H9 (cell line): Measurements from ENCODE around the gene UGT2B17. TPM values are rescaled to one million over a fixed set of nuclear protein-coding genes. Genes with fewer than 3 reads are reported as not detected.

ENCODE experiments used
- DNase-seq: peaks from one replicate; pipeline ENCODE4 v3.0.0-alpha.2; 2017
- H2AFZ ChIP-seq: one replicate; pipeline ENCODE4 v1.6.1; 2013; ENCODE audit warnings: mild to moderate bottlenecking, low read length, control low read depth, moderate library complexity
- H2AK5ac ChIP-seq: 2 replicates; pipeline ENCODE4 v1.6.1; 2013; ENCODE audit warnings: low read length, control low read depth, mixed read lengths; ENCODE audit not compliant: insufficient read length
- H2BK120ac ChIP-seq: one replicate; pipeline ENCODE4 v1.6.1; 2013; ENCODE audit warnings: low read depth, mild to moderate bottlenecking, low read length, control low read depth, inconsistent platforms; ENCODE audit not compliant: poor library complexity, severe bottlenecking
- H2BK12ac ChIP-seq: 2 replicates; pipeline ENCODE4 v1.6.1; 2013; ENCODE audit warnings: low read length, control low read depth, mixed read lengths, low read depth; ENCODE audit not compliant: insufficient read length
- H2BK15ac ChIP-seq: 2 replicates; pipeline ENCODE4 v1.6.1; 2013; ENCODE audit warnings: low read depth, low read length, control low read depth
- H2BK20ac ChIP-seq: one replicate; pipeline ENCODE4 v1.6.1; 2013; ENCODE audit warnings: low read depth, mild to moderate bottlenecking, low read length, control low read depth, inconsistent platforms; ENCODE audit not compliant: poor library complexity, severe bottlenecking
- H2BK5ac ChIP-seq: 2 replicates; pipeline ENCODE4 v1.6.1; 2013; ENCODE audit warnings: low read length, control low read depth, mixed read lengths; ENCODE audit not compliant: insufficient read length
- H3K14ac ChIP-seq: 2 replicates; pipeline ENCODE4 v1.6.1; 2013; ENCODE audit warnings: low read length, control low read depth; ENCODE audit not compliant: insufficient read depth
- H3K18ac ChIP-seq: 2 replicates; pipeline ENCODE4 v1.6.1; 2013; ENCODE audit warnings: low read depth, mild to moderate bottlenecking, mixed read lengths, low read length, control low read depth; ENCODE audit not compliant: insufficient read length
- H3K23ac ChIP-seq: 2 replicates; pipeline ENCODE4 v1.6.1; 2013; ENCODE audit warnings: low read length, control low read depth, mixed read lengths, low read depth; ENCODE audit not compliant: insufficient read length
- H3K23me2 ChIP-seq: 2 replicates; pipeline ENCODE4 v1.6.1; 2013; ENCODE audit warnings: low read depth, mild to moderate bottlenecking, mixed read lengths, low read length, control low read depth; ENCODE audit not compliant: insufficient read length, poor library complexity, severe bottlenecking
- H3K27ac ChIP-seq: 2 replicates; pipeline ENCODE4 v1.5.1; 2013; ENCODE audit warnings: low read length, control low read depth, mixed read lengths, low read depth; ENCODE audit not compliant: insufficient read length
- H3K27me3 ChIP-seq: 2 replicates; pipeline ENCODE4 v1.6.1; 2013; ENCODE audit warnings: low read length, control low read depth, inconsistent platforms; ENCODE audit not compliant: insufficient read depth
- H3K4ac ChIP-seq: 2 replicates; pipeline ENCODE4 v1.6.1; 2013; ENCODE audit warnings: low read depth, mild to moderate bottlenecking, control low read depth, inconsistent platforms, low read length, moderate library complexity
- H3K4me1 ChIP-seq: 2 replicates; pipeline ENCODE4 v1.6.1; 2013; ENCODE audit warnings: low read length, control low read depth, inconsistent platforms; ENCODE audit not compliant: insufficient read depth
- H3K4me2 ChIP-seq: 2 replicates; pipeline ENCODE4 v1.6.1; 2013; ENCODE audit warnings: low read length, control low read depth, mixed read lengths; ENCODE audit not compliant: insufficient read length, insufficient read depth
- H3K56ac ChIP-seq: 2 replicates; pipeline ENCODE4 v1.6.1; 2013; ENCODE audit warnings: low read depth, mild to moderate bottlenecking, mixed read lengths, low read length, control low read depth; ENCODE audit not compliant: insufficient read length
- H3K79me1 ChIP-seq: 2 replicates; pipeline ENCODE4 v1.6.1; 2013; ENCODE audit warnings: low read depth, mild to moderate bottlenecking, moderate library complexity, low read length, control low read depth, inconsistent platforms; ENCODE audit not compliant: insufficient read depth, poor library complexity, severe bottlenecking
- H3K79me2 ChIP-seq: 2 replicates; pipeline ENCODE4 v1.6.1; 2013; ENCODE audit warnings: low read length, control low read depth, inconsistent platforms; ENCODE audit not compliant: insufficient read depth
- H3K9ac ChIP-seq: 2 replicates; pipeline ENCODE4 v1.6.1; 2013; ENCODE audit warnings: low read length, control low read depth, mixed read lengths; ENCODE audit not compliant: insufficient read length; ENCODE audit errors: extremely low read depth
- H3K9me3 ChIP-seq: one replicate; pipeline ENCODE4 v1.6.1; 2013; ENCODE audit warnings: low read depth, low read length, inconsistent platforms; ENCODE audit not compliant: control insufficient read depth
- H3T11ph ChIP-seq: one replicate; pipeline ENCODE4 v1.6.1; 2013; ENCODE audit warnings: mild to moderate bottlenecking, low read length, control low read depth, inconsistent platforms
- H4K20me1 ChIP-seq: one replicate; pipeline ENCODE4 v1.6.1; 2013; ENCODE audit not compliant: control insufficient read depth, insufficient read length, insufficient read depth
- H4K5ac ChIP-seq: 2 replicates; pipeline ENCODE4 v1.6.1; 2013; ENCODE audit warnings: low read depth, mild to moderate bottlenecking, mixed read lengths, low read length, control low read depth; ENCODE audit not compliant: insufficient read length
- H4K8ac ChIP-seq: replicated peaks from 2 replicates; pipeline ENCODE4 v1.6.1; 2013; ENCODE audit warnings: low read length, control low read depth, mixed read lengths, low read depth; ENCODE audit not compliant: insufficient read length
- H4K91ac ChIP-seq: 2 replicates; pipeline ENCODE4 v1.6.1; 2013; ENCODE audit warnings: low read depth, mild to moderate bottlenecking, moderate library complexity, mixed read lengths, low read length, control low read depth; ENCODE audit not compliant: insufficient read length
- H3K27ac Mint-ChIP-seq, 3 experiments: 2 replicates in 2 of 3; 3 replicates in 1 of 3; pipeline ENCODE4 v1.8.0; 2020 to 2021; ENCODE audit warnings: mixed read lengths in 3 of 3, mild to moderate bottlenecking in 1 of 3, moderate library complexity in 1 of 3
- H3K27me3 Mint-ChIP-seq: 2 replicates; pipeline ENCODE4 v1.8.0; 2021; ENCODE audit warnings: low read depth, mild to moderate bottlenecking, moderate library complexity, mixed read lengths
- H3K36me3 Mint-ChIP-seq, 3 experiments: 2 replicates in 2 of 3; 3 replicates in 1 of 3; pipeline ENCODE4 v1.8.0; 2020 to 2021; ENCODE audit warnings: low read depth in 3 of 3, mixed read lengths in 3 of 3; ENCODE audit not compliant: insufficient read depth in 1 of 3
- H3K4me1 Mint-ChIP-seq, 2 experiments: 2 replicates each; pipeline ENCODE4 v1.8.0; 2020; ENCODE audit warnings: mixed read lengths in 2 of 2
- H3K4me3 Mint-ChIP-seq, 2 experiments: 2 replicates in 1 of 2; 3 replicates in 1 of 2; pipeline ENCODE4 v1.8.0; 2020 to 2021; ENCODE audit warnings: mild to moderate bottlenecking in 2 of 2, mixed read lengths in 2 of 2, moderate library complexity in 1 of 2
- H3K9me3 Mint-ChIP-seq, 2 experiments: 2 replicates in 1 of 2; 3 replicates in 1 of 2; pipeline ENCODE4 v1.8.0; 2020; ENCODE audit warnings: mild to moderate bottlenecking in 2 of 2, mixed read lengths in 2 of 2, moderate library complexity in 1 of 2
- WGBS: extraction: QIAGEN DNeasy Blood & Tissue Kit; methylation state at CpG from one replicate; pipeline ENCODE4 v1.1.7; 2013; ENCODE audit warnings: missing lambda C conversion rate, low lambda C conversion rate, mixed read lengths; ENCODE audit not compliant: insufficient read length; ENCODE audit errors: extremely low coverage; 5-methylcytosine and 5-hydroxymethylcytosine counted together
- total RNA-seq: library from RNA; stranded (reverse); gene quantifications from 2 replicates; pipeline ENCODE4 v1.2.1, GENCODE V29; 2021
- TF ChIP-seq, protein P1 (sequence below): fragments of 200-600 bp; sonication (generic); conservative IDR thresholded peaks from 3 replicates; pipeline ENCODE4 v1.8.0; 2021; ENCODE audit warnings: antibody characterized with exemption, mild to moderate bottlenecking

The UGT2B17 gene
- total RNA-seq, 1 experiment from 2014 or later, result not detected

DNA sequence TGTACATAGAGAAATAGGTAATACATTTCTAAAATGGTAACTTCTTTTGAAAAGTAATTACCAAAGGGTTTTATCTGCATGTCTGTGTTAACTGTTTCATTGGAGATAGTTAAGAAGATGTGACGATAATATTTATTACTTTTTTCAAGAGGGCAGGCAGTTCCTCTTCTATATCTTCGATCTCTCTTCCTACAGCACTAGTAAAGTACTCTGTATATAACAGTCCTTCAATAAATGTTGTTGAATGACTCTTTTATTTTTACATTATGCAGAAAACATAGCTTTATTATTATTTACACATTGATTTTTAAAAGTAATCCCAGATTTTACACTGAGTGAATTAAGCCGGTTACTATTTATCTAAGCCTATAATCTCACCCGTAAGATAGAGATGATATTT is 77.1 kb downstream of the UGT2B17 start:
- H3K56ac ChIP-seq, result no peak overlapping the region
- TF ChIP-seq, protein P1, sequence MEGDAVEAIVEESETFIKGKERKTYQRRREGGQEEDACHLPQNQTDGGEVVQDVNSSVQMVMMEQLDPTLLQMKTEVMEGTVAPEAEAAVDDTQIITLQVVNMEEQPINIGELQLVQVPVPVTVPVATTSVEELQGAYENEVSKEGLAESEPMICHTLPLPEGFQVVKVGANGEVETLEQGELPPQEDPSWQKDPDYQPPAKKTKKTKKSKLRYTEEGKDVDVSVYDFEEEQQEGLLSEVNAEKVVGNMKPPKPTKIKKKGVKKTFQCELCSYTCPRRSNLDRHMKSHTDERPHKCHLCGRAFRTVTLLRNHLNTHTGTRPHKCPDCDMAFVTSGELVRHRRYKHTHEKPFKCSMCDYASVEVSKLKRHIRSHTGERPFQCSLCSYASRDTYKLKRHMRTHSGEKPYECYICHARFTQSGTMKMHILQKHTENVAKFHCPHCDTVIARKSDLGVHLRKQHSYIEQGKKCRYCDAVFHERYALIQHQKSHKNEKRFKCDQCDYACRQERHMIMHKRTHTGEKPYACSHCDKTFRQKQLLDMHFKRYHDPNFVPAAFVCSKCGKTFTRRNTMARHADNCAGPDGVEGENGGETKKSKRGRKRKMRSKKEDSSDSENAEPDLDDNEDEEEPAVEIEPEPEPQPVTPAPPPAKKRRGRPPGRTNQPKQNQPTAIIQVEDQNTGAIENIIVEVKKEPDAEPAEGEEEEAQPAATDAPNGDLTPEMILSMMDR, result no peak
- no peak overlapping the region for H4K91ac ChIP-seq
- no peaks in the 10 kb centered on the region for H4K20me1 ChIP-seq
- no peaks in the 10 kb centered on the region for H3K9me3 ChIP-seq
- no peak overlapping the region for H2BK12ac ChIP-seq
- H3K23me2 ChIP-seq, result no peaks in the 10 kb centered on the region
- H3K4me2 ChIP-seq, result no peak overlapping the region
- no peak overlapping the region for H3K9ac ChIP-seq
- H3K79me2 ChIP-seq, result no peaks in the 10 kb centered on the region
- peaks cover 3% of the 10 kb centered on the region; the same call in 1 of the 2 replicates for H3K4me1 ChIP-seq
- no peak overlapping the region for H3K23ac ChIP-seq
- no peak overlapping the region for H2BK20ac ChIP-seq
- H2AK5ac ChIP-seq, result no peak overlapping the region
- no peaks in the 10 kb centered on the region for H3K27me3 ChIP-seq
- H3K18ac ChIP-seq, result no peak overlapping the region
- no peak overlapping the region for H3K27ac ChIP-seq
- no peak overlapping the region for H2BK120ac ChIP-seq
- no peak overlapping the region for H3K14ac ChIP-seq
- no peak overlapping the region for H4K5ac ChIP-seq
- Mint-ChIP-seq H3K9me3 (peaks cover 5% of the 10 kb centered on the region in 2 experiments; a peak in 4 of 5 replicates), H3K4me3 (no peak overlapping the region), H3K36me3 (peaks cover 0 to 5% (median 4%) of the 10 kb centered on the region in 3 experiments; a peak in 5 of 7 replicates), H3K4me1 (peaks cover 0 to 9% of the 10 kb centered on the region in 2 experiments; a peak in 2 of 4 replicates), H3K27ac (no peak overlapping the region), H3K27me3 (no peaks in the 10 kb centered on the region)
- H2AFZ ChIP-seq, result no peak overlapping the region
- no peak overlapping the region for H2BK15ac ChIP-seq
- no peak overlapping the region for H3T11ph ChIP-seq
- DNase-seq, result no peak
- WGBS, result no CpG with 5 or more reads among the region's 4 CpGs
- no peaks in the 10 kb centered on the region for H3K79me1 ChIP-seq
- no peak overlapping the region for H3K4ac ChIP-seq
- no peak overlapping the region for H4K8ac ChIP-seq
- H2BK5ac ChIP-seq, result no peak overlapping the region
